ENCODE measurements around the gene NKAIN4.

DNA sequence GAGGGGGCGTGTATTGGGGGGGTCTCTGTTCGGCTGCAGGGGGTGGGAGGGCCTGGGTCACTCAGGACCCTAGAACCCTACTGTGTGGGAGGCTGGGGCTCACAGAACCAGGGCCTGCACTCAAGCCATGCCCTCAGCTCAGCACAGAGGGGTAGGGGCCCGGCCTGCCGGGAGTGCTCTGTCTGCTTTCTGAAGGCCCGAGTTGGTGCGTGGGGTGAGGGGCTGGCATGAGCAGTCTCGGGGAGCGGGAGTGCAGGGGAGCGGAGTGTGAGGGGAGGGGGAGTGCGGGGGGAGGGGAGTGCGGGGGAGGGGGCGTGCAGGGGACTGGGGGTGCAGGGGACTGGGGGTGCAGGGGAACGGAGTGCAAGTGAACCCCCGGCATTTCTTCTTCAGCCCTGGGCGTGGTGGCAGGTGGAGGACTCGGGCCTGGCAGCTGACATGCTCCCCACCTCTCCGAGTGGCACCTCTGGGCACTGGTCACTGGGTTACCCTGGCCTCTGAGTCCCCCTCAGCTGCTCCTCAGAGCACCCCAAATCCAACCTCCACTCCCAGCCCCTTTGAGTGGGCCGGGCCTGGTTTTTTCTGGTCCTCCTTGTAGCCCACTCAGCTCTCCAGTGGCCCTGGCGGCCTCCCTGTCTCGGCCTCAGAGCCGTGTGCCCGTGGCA, 39.7 kb upstream of the NKAIN4 start:
- TF ChIP-seq, protein P1, sequence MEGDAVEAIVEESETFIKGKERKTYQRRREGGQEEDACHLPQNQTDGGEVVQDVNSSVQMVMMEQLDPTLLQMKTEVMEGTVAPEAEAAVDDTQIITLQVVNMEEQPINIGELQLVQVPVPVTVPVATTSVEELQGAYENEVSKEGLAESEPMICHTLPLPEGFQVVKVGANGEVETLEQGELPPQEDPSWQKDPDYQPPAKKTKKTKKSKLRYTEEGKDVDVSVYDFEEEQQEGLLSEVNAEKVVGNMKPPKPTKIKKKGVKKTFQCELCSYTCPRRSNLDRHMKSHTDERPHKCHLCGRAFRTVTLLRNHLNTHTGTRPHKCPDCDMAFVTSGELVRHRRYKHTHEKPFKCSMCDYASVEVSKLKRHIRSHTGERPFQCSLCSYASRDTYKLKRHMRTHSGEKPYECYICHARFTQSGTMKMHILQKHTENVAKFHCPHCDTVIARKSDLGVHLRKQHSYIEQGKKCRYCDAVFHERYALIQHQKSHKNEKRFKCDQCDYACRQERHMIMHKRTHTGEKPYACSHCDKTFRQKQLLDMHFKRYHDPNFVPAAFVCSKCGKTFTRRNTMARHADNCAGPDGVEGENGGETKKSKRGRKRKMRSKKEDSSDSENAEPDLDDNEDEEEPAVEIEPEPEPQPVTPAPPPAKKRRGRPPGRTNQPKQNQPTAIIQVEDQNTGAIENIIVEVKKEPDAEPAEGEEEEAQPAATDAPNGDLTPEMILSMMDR (IDR thresholded peaks at IDR 0.05), result no peak
- no peak for TF ChIP-seq POLR2AphosphoS5 (IDR thresholded peaks at IDR 0.05)

Measured in breast epithelium (tissue), 3 donors.